ENCODE results near the gene MYO3B. TPM values are rescaled to one million over a fixed set of nuclear protein-coding genes. Genes with fewer than 3 reads are reported as not detected.

Gene MYO3B
- total and polyA plus RNA-seq, 2 donors: 0.64 to 0.71 TPM

GRCh38 chr2:170485254-170486026 is 307.5 kb downstream of the MYO3B start:
- DNase-seq (ENCODE audit: low read depth in 6 of 9, low spot score in 9 of 9): no peak
- no peaks in the 10 kb centered on the region for H3K27me3 ChIP-seq (ENCODE audit: control insufficient read depth in 2 of 2, insufficient read depth in 1 of 2, low read length in 1 of 2)
- WGBS: 96% methylated on average over 3 of the region's 3 CpGs
- no peak overlapping the region for H3K27ac ChIP-seq (ENCODE audit: low read depth in 1 of 2, low read length in 1 of 2)
- no peaks in the 10 kb centered on the region for H3K9me3 ChIP-seq (ENCODE audit: control insufficient read depth in 2 of 2, insufficient read depth in 1 of 2, low read length in 1 of 2)
- no peaks in the 10 kb centered on the region for H3K36me3 ChIP-seq (ENCODE audit: control insufficient read depth in 2 of 2, insufficient read depth in 2 of 2, low read length in 1 of 2)
- H3K4me3 ChIP-seq (ENCODE audit: low read length in 2 of 2): no peak overlapping the region
- H3K4me1 ChIP-seq (ENCODE audit: control insufficient read depth in 2 of 2, insufficient read depth in 2 of 2, low read length in 2 of 2): no peaks in the 10 kb centered on the region

GRCh38 chr2:170486730-170487129 is 308.8 kb downstream of the MYO3B start:
- Histone ChIP-seq H3K9me3 (ENCODE audit: control insufficient read depth in 2 of 2, insufficient read depth in 1 of 2, low read length in 1 of 2) (no peaks in the 10 kb centered on the region), H3K36me3 (ENCODE audit: control insufficient read depth in 2 of 2, insufficient read depth in 2 of 2, low read length in 1 of 2) (no peaks in the 10 kb centered on the region), H3K27me3 (ENCODE audit: control insufficient read depth in 2 of 2, insufficient read depth in 1 of 2, low read length in 1 of 2) (no peaks in the 10 kb centered on the region), H3K27ac (ENCODE audit: low read depth in 1 of 2, low read length in 1 of 2) (no peak overlapping the region), H3K4me1 (ENCODE audit: control insufficient read depth in 2 of 2, insufficient read depth in 2 of 2, low read length in 2 of 2) (no peaks in the 10 kb centered on the region), H3K4me3 (ENCODE audit: low read length in 2 of 2) (no peak overlapping the region)
- 92% methylated on average over 3 of the region's 3 CpGs for WGBS
- DNase-seq (ENCODE audit: low read depth in 6 of 9, low spot score in 9 of 9): peak in 1 of 9 donors; percentile 28

DNA sequence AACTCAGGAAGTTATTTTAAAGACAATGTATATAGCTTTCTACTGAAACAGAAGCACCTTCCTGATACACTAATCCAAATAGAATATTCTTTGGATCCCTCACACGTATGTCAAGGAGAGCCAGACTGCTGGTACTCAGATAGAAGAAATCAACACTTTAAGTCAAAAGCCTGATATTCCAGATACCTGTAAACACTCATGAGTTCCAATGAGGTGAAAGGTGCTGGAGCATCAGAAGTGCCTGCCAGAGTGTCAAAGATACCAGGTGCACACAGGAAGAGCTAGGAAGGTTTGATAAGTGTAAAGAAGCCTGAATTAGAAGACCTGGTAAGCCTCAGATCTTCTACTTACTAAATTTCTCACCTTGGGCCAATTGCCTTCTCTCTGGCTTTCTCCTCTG is 310.9 kb downstream of the MYO3B start:
- Histone ChIP-seq H3K27ac (ENCODE audit: low read depth in 1 of 2, low read length in 1 of 2) (no peak overlapping the region), H3K4me3 (ENCODE audit: low read length in 2 of 2) (no peak overlapping the region), H3K4me1 (ENCODE audit: control insufficient read depth in 2 of 2, insufficient read depth in 2 of 2, low read length in 2 of 2) (no peaks in the 10 kb centered on the region), H3K36me3 (ENCODE audit: control insufficient read depth in 2 of 2, insufficient read depth in 2 of 2, low read length in 1 of 2) (no peaks in the 10 kb centered on the region), H3K9me3 (ENCODE audit: control insufficient read depth in 2 of 2, insufficient read depth in 1 of 2, low read length in 1 of 2) (no peaks in the 10 kb centered on the region), H3K27me3 (ENCODE audit: control insufficient read depth in 2 of 2, insufficient read depth in 1 of 2, low read length in 1 of 2) (no peaks in the 10 kb centered on the region)
- 91% methylated on average over 1 of the region's 1 CpG for WGBS
- no peak for DNase-seq (ENCODE audit: low read depth in 6 of 9, low spot score in 9 of 9)

- 94% methylated on average over 3 of the region's 3 CpGs for WGBS
- Histone ChIP-seq H3K4me3 (ENCODE audit: low read length in 2 of 2) (no peak overlapping the region), H3K27ac (ENCODE audit: low read depth in 1 of 2, low read length in 1 of 2) (no peak overlapping the region), H3K27me3 (ENCODE audit: control insufficient read depth in 2 of 2, insufficient read depth in 1 of 2, low read length in 1 of 2) (no peaks in the 10 kb centered on the region), H3K4me1 (ENCODE audit: control insufficient read depth in 2 of 2, insufficient read depth in 2 of 2, low read length in 2 of 2) (no peaks in the 10 kb centered on the region), H3K36me3 (ENCODE audit: control insufficient read depth in 2 of 2, insufficient read depth in 2 of 2, low read length in 1 of 2) (no peaks in the 10 kb centered on the region), H3K9me3 (ENCODE audit: control insufficient read depth in 2 of 2, insufficient read depth in 1 of 2, low read length in 1 of 2) (no peaks in the 10 kb centered on the region)
- DNase-seq (ENCODE audit: low read depth in 6 of 9, low spot score in 9 of 9): no peak
Observed at GRCh38 chr2:170492010-170492409, 314.1 kb downstream of the MYO3B start.

GRCh38 chr2:170493426-170494097 is 315.6 kb downstream of the MYO3B start:
- Histone ChIP-seq H3K36me3 (ENCODE audit: control insufficient read depth in 2 of 2, insufficient read depth in 2 of 2, low read length in 1 of 2) (no peaks in the 10 kb centered on the region), H3K4me1 (ENCODE audit: control insufficient read depth in 2 of 2, insufficient read depth in 2 of 2, low read length in 2 of 2) (no peaks in the 10 kb centered on the region), H3K27me3 (ENCODE audit: control insufficient read depth in 2 of 2, insufficient read depth in 1 of 2, low read length in 1 of 2) (no peaks in the 10 kb centered on the region), H3K4me3 (ENCODE audit: low read length in 2 of 2) (no peak overlapping the region), H3K9me3 (ENCODE audit: control insufficient read depth in 2 of 2, insufficient read depth in 1 of 2, low read length in 1 of 2) (no peaks in the 10 kb centered on the region), H3K27ac (ENCODE audit: low read depth in 1 of 2, low read length in 1 of 2) (no peak overlapping the region)
- no peak for DNase-seq (ENCODE audit: low read depth in 6 of 9, low spot score in 9 of 9)
- 93% methylated on average over 5 of the region's 5 CpGs for WGBS

GRCh38 chr2:170495896-170496295 is 317.9 kb downstream of the MYO3B start:
- Histone ChIP-seq H3K9me3 (ENCODE audit: control insufficient read depth in 2 of 2, insufficient read depth in 1 of 2, low read length in 1 of 2) (no peaks in the 10 kb centered on the region), H3K27ac (ENCODE audit: low read depth in 1 of 2, low read length in 1 of 2) (no peak overlapping the region), H3K4me3 (ENCODE audit: low read length in 2 of 2) (no peak overlapping the region), H3K4me1 (ENCODE audit: control insufficient read depth in 2 of 2, insufficient read depth in 2 of 2, low read length in 2 of 2) (no peaks in the 10 kb centered on the region), H3K27me3 (ENCODE audit: control insufficient read depth in 2 of 2, insufficient read depth in 1 of 2, low read length in 1 of 2) (no peaks in the 10 kb centered on the region), H3K36me3 (ENCODE audit: control insufficient read depth in 2 of 2, insufficient read depth in 2 of 2, low read length in 1 of 2) (no peaks in the 10 kb centered on the region)
- no peak for DNase-seq (ENCODE audit: low read depth in 6 of 9, low spot score in 9 of 9)
- WGBS: 94% methylated on average over 1 of the region's 1 CpG

GRCh38 chr2:170498619-170499018 is 320.7 kb downstream of the MYO3B start:
- H3K27me3 ChIP-seq (ENCODE audit: control insufficient read depth in 2 of 2, insufficient read depth in 1 of 2, low read length in 1 of 2): no peaks in the 10 kb centered on the region
- DNase-seq (ENCODE audit: low read depth in 6 of 9, low spot score in 9 of 9): no peak
- H3K4me3 ChIP-seq (ENCODE audit: low read length in 2 of 2): no peak overlapping the region
- peaks cover 0 to under 1% of the 10 kb centered on the region in 2 donors for H3K4me1 ChIP-seq (ENCODE audit: control insufficient read depth in 2 of 2, insufficient read depth in 2 of 2, low read length in 2 of 2)
- WGBS: 70% methylated on average over 5 of the region's 5 CpGs
- H3K36me3 ChIP-seq (ENCODE audit: control insufficient read depth in 2 of 2, insufficient read depth in 2 of 2, low read length in 1 of 2): no peaks in the 10 kb centered on the region
- H3K27ac ChIP-seq (ENCODE audit: low read depth in 1 of 2, low read length in 1 of 2): no peak overlapping the region
- no peaks in the 10 kb centered on the region for H3K9me3 ChIP-seq (ENCODE audit: control insufficient read depth in 2 of 2, insufficient read depth in 1 of 2, low read length in 1 of 2)

DNA sequence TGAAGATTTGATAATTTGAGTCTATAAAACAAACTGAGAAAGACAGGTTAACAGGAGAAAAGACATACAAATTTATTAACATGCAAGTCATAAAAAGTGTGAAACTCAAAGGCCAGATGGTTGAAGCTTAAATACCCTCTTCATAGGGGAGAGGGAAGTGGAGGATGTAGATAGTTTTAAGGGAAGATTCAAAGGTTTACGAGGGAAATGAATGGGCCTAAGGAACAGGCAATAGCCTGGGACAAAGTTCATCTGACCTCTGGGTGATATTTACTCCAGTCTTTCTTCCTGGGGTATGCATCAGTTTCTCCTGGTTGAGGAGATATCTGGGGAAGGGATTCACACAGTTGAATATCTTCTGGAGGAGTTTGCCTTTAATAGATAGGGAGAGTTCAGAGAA is 322.2 kb downstream of the MYO3B start:
- Histone ChIP-seq H3K4me3 (ENCODE audit: low read length in 2 of 2) (no peak overlapping the region), H3K27ac (ENCODE audit: low read depth in 1 of 2, low read length in 1 of 2) (no peak overlapping the region), H3K4me1 (ENCODE audit: control insufficient read depth in 2 of 2, insufficient read depth in 2 of 2, low read length in 2 of 2) (peaks cover 0 to 3% of the 10 kb centered on the region in 2 donors), H3K27me3 (ENCODE audit: control insufficient read depth in 2 of 2, insufficient read depth in 1 of 2, low read length in 1 of 2) (no peaks in the 10 kb centered on the region), H3K36me3 (ENCODE audit: control insufficient read depth in 2 of 2, insufficient read depth in 2 of 2, low read length in 1 of 2) (no peaks in the 10 kb centered on the region), H3K9me3 (ENCODE audit: control insufficient read depth in 2 of 2, insufficient read depth in 1 of 2, low read length in 1 of 2) (no peaks in the 10 kb centered on the region)
- 100% methylated on average over 1 of the region's 1 CpG for WGBS
- DNase-seq (ENCODE audit: low read depth in 6 of 9, low spot score in 9 of 9): no peak

DNA sequence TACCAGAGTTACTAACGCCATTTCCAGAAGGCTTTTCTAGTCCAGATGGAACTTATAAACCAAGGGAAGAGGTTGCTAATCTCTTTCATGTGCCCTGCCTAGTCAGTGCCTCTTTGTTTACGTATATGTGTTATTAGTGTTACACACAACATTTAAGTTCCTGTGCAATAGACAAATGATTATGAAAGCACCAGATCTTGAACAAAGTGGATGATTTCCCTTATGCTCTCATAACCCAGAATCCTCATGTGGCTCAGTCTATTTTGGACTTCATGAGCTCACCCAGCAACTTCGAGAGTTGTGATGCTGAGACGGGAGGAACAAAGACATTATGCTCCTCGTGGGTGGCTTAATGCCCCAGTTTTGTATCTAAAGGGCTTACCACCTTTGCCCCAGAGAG is 322.8 kb downstream of the MYO3B start:
- Histone ChIP-seq H3K4me1 (ENCODE audit: control insufficient read depth in 2 of 2, insufficient read depth in 2 of 2, low read length in 2 of 2) (peaks cover 0 to 6% of the 10 kb centered on the region in 2 donors), H3K4me3 (ENCODE audit: low read length in 2 of 2) (no peak overlapping the region), H3K27ac (ENCODE audit: low read depth in 1 of 2, low read length in 1 of 2) (no peak overlapping the region), H3K36me3 (ENCODE audit: control insufficient read depth in 2 of 2, insufficient read depth in 2 of 2, low read length in 1 of 2) (no peaks in the 10 kb centered on the region), H3K9me3 (ENCODE audit: control insufficient read depth in 2 of 2, insufficient read depth in 1 of 2, low read length in 1 of 2) (no peaks in the 10 kb centered on the region), H3K27me3 (ENCODE audit: control insufficient read depth in 2 of 2, insufficient read depth in 1 of 2, low read length in 1 of 2) (no peaks in the 10 kb centered on the region)
- no peak for DNase-seq (ENCODE audit: low read depth in 6 of 9, low spot score in 9 of 9)
- WGBS: 92% methylated on average over 5 of the region's 5 CpGs
